ENCODE results near the gene POM121L12. TPM values are rescaled to one million over a fixed set of nuclear protein-coding genes. Genes with fewer than 3 reads are reported as not detected.

Gene POM121L12
- not detected for total RNA-seq
- not detected for polyA plus RNA-seq
- long read RNA-seq, donor 1 = 0 reads
- long read RNA-seq, donor 2 = 0 reads
- long read RNA-seq, donor 3 = 0 reads
- long read RNA-seq, donor 4 = 0 reads
- long read RNA-seq, donor 5 = 0 reads

GRCh38 chr7:53035499-53036412 is at the start of gene POM121L12:
Gene POM121L12 (plus strand): TSS chr7:53035633. CDS start chr7:53035672, 39 bp downstream.
- Histone ChIP-seq H3K27me3 (ENCODE audit: control insufficient read depth in 3 of 3, insufficient read depth in 3 of 3, low read length in 2 of 3) (no peaks in the 10 kb centered on the region), H3K9me3 (ENCODE audit: control insufficient read depth in 4 of 4, insufficient read depth in 3 of 4, low read length in 3 of 4) (peaks cover 0 to 9% (median 0%) of the 10 kb centered on the region in 4 donors), H3K9ac (ENCODE audit: insufficient read depth in 1 of 2, low read length in 2 of 2) (no peak within 1 kb of the TSS), H3K36me3 (ENCODE audit: control insufficient read depth in 4 of 4, insufficient read depth in 4 of 4, low read length in 4 of 4) (no peaks in the 10 kb centered on the region), H3K4me3 (no peak within 1 kb of the TSS), H3K4me1 (ENCODE audit: control insufficient read depth in 5 of 5, insufficient read depth in 5 of 5, low read length in 5 of 5) (no peaks in the 10 kb centered on the region), H3K27ac (ENCODE audit: low read depth in 1 of 2, low read length in 1 of 2) (no peak within 1 kb of the TSS)
- no peak for TF ChIP-seq CTCF (IDR thresholded peaks at IDR 0.05; ENCODE audit: control extremely low read depth, extremely low read depth)
- DNase-seq = no peak
- 93 to 94% methylated on average over 56 to 59 of the region's 59 CpGs for WGBS, 2 donors
- no peak for ATAC-seq (ENCODE audit: insufficient read depth, low FRiP score)

GRCh38 chr7:52992001-52992400 is 43.4 kb upstream of the POM121L12 start:
- TF ChIP-seq CTCF (IDR thresholded peaks at IDR 0.05; ENCODE audit: control extremely low read depth, extremely low read depth) = no peak
- Histone ChIP-seq H3K27me3 (ENCODE audit: control insufficient read depth in 3 of 3, insufficient read depth in 3 of 3, low read length in 2 of 3) (no peaks in the 10 kb centered on the region), H3K9me3 (ENCODE audit: control insufficient read depth in 4 of 4, insufficient read depth in 3 of 4, low read length in 3 of 4) (no peaks in the 10 kb centered on the region), H3K36me3 (ENCODE audit: control insufficient read depth in 4 of 4, insufficient read depth in 4 of 4, low read length in 4 of 4) (no peaks in the 10 kb centered on the region), H3K27ac (ENCODE audit: low read depth in 1 of 2, low read length in 1 of 2) (no peak overlapping the region), H3K4me1 (ENCODE audit: control insufficient read depth in 5 of 5, insufficient read depth in 5 of 5, low read length in 5 of 5) (no peaks in the 10 kb centered on the region), H3K9ac (ENCODE audit: insufficient read depth in 1 of 2, low read length in 2 of 2) (no peak overlapping the region), H3K4me3 (no peak overlapping the region)
- DNase-seq (no peak), ATAC-seq (ENCODE audit: insufficient read depth, low FRiP score) (no peak)

GRCh38 chr7:52992479-52993162 is 42.8 kb upstream of the POM121L12 start:
- no peak for TF ChIP-seq CTCF (IDR thresholded peaks at IDR 0.05; ENCODE audit: control extremely low read depth, extremely low read depth)
- Histone ChIP-seq H3K27me3 (ENCODE audit: control insufficient read depth in 3 of 3, insufficient read depth in 3 of 3, low read length in 2 of 3) (no peaks in the 10 kb centered on the region), H3K4me3 (no peak overlapping the region), H3K27ac (ENCODE audit: low read depth in 1 of 2, low read length in 1 of 2) (no peak overlapping the region), H3K9me3 (ENCODE audit: control insufficient read depth in 4 of 4, insufficient read depth in 3 of 4, low read length in 3 of 4) (no peaks in the 10 kb centered on the region), H3K4me1 (ENCODE audit: control insufficient read depth in 5 of 5, insufficient read depth in 5 of 5, low read length in 5 of 5) (no peaks in the 10 kb centered on the region), H3K9ac (ENCODE audit: insufficient read depth in 1 of 2, low read length in 2 of 2) (no peak overlapping the region), H3K36me3 (ENCODE audit: control insufficient read depth in 4 of 4, insufficient read depth in 4 of 4, low read length in 4 of 4) (no peaks in the 10 kb centered on the region)
- ATAC-seq (ENCODE audit: insufficient read depth, low FRiP score) = no peak
- 81 to 86% methylated on average over 4 of the region's 4 CpGs for WGBS, 2 donors
- DNase-seq = no peak
